MV-4-11 (cell line): ENCODE results near the gene OTOS.

Source experiments
- DNase-seq: peaks from one replicate; lab custom pipeline; 2025; lab: John Stamatoyannopoulos, UW

Gene OTOS

GRCh38 chr2:240114233-240114632 lies 26.2 kb downstream of the OTOS start:
- DNase-seq: no peak

- no peak for DNase-seq
These were observed 27.4 kb downstream of the OTOS start for GRCh38 chr2:240112914-240113690.

GRCh38 chr2:240111253-240111652 lies 29.2 kb downstream of the OTOS start:
- DNase-seq: no peak

- no peak for DNase-seq
These were observed 31.1 kb downstream of the OTOS start for GRCh38 chr2:240109386-240109785.

GRCh38 chr2:240107477-240107796 lies 33.0 kb downstream of the OTOS start:
- DNase-seq: no peak

GRCh38 chr2:240106765-240107476 lies 33.5 kb downstream of the OTOS start:
- DNase-seq: no peak

- DNase-seq: no peak
These were observed 34.5 kb downstream of the OTOS start for GRCh38 chr2:240105982-240106381.

GRCh38 chr2:240103136-240103535 lies 37.3 kb downstream of the OTOS start:
- DNase-seq: no peak

GRCh38 chr2:240098349-240098748 lies 42.1 kb downstream of the OTOS start:
- no peak for DNase-seq

- DNase-seq: no peak
These were observed 44.6 kb downstream of the OTOS start for GRCh38 chr2:240095556-240096523.

- no peak for DNase-seq
These were observed 51.2 kb downstream of the OTOS start for GRCh38 chr2:240089306-240089705.
